NCI-H2227 (cell line): ENCODE data around the gene TMEM30A.
A peak's percentile ranks its signal among the peaks of the same experiment; 100 is the strongest.

Experiments
- DNase-seq: peaks from one replicate; lab custom pipeline; 2025; ENCODE audit not compliant: unreplicated experiment; lab: John Stamatoyannopoulos, UW

The TMEM30A gene

DNA sequence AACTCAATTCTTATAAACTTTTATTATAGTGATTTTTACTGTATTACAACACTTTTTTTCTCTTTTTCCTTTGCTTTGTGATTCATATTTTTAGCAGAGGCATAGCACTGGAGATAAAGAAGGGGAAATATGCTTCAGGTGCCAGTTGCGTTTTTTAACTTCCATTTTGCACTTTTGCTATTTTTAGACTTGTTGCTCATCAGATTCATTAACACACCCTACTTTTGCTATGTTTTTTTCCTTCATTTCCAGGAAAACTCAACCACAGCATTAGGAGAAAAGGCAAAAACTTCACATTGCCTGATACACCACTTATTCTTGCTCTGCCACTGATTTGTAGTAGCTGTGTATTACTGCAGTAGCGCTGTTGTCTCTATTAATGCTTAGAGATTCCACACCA, 8.0 kb upstream of the TMEM30A start:
- no peak for DNase-seq

DNA sequence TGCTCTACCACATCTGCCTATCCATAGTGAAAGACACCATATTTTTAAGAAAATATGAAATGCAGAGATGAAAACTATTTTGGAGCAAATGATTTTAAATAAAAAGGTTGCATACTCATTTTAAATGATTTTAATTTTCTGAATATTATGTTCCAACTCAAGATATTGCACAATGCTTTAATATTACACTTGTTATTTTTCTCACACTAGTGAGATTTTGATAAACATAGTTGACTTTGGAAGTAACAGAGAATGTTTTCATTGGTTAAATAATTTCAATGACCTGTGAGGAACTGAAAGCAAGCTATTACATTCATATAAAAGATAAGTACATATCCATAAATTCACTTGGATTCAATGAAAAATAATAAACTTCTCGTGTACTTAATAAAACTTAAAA, 7.2 kb upstream of the TMEM30A start:
- no peak for DNase-seq

DNA sequence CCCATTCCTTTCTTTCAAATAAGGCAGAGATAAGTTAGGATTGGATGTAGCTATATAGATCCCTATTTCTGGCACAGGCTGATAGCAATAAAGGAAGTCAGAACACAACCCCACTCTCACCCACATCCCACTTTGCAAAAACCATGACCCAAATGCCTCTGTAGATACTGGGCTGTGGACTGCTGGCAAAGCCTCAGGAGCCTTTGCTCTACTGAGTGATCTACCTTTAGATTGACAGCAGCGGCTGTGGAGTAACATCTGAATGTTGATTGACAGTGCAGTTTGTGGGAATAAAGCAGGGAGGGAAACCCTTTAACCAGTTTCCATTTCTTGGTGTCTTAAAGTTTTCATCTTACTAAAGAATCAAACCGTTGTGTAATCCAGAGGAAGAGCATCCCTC, 6.7 kb upstream of the TMEM30A start:
- no peak for DNase-seq

DNA sequence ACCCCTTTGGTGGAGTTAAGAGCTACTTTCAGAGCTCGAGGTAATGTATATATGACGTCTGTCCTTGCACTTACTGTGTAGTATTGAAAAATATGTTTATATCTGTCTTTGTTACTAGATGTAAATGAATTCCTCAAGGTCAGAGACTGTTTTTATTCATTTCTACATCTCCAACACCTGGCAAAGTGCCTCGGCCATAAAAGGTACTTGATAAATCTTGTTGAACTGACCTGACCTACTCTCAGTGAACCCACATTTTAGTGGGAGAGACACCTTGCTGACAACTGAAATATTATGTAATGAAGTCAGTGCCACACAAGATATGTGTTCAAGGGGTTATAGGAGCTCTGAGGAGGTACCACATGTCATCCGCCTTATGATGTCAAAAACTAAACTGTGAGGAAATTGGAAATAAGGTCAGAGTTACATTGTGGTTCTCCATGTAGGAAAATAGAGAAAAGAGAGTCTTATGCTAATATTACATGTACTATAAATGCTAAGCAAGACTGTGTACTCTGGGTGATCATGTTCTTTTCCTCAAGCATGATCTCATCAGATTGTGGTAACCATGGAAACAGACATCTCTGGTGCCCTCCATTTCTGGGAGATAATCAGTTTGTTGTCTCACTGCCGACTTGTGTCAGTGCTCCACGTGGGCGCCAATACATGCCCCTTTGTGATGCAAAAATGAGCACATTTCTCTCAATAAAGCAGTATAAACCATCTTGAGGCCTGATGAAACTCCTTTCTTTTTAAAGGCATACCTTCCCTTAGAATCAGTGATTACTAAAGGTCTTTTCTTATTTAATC, 5.7 kb upstream of the TMEM30A start:
- peak; percentile 61 for DNase-seq

DNA sequence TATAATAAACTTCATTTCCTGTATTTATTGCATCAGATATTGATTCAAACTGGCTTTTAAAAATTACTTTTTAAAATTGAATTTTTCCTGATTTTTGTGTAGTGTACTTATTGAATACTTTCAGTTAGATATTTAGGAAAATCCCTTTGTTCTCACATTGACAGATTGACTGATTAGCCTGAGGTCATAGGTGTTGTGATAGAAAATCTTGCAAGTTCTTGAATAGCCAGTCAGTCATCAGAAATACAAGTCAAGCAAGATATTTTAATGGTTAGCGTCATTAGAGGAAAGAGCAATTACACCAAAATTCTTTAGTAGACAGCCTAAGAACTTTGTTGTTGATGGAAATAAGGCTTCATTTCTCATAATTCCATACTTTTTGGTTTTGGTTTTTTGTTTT, 3.4 kb upstream of the TMEM30A start:
- no peak for DNase-seq

DNA sequence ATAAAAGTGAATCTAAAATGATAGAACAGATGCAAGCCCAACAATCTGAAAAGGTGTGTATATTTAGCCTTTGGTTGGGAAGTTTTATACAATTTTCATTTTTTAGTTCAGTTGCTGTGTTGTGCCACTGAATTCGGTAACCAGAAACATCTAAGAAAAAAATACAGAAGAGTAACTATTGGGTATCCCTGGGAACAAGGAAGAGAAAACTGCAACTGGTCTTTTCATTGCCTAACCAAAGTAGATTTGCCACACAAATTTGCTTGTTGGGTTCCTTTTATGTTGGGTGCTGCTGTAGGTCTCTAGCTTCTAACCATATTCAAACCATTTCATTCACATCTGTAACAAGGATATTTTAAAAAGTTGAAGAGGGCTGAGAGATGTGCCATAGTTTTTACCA, 2.8 kb upstream of the TMEM30A start:
- DNase-seq = no peak

DNA sequence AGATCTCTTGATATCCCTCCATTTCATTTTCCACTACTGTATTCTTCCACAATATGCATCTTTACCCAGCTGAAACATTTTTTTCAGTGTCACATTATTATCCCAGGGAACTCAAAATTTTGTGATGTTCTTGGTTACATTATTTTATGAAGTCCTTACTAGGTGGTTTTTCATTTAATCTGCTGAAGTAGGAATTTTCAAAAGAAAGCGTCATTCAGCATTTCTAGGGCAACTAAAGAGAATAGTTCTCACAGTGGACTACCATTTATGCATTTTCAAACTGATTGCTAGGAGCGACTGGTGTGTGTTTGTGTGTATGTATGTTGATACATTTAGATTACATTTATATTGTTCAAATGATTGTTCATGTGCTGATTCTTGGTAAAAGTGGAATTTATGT, 2.4 kb upstream of the TMEM30A start:
- DNase-seq = no peak

DNA sequence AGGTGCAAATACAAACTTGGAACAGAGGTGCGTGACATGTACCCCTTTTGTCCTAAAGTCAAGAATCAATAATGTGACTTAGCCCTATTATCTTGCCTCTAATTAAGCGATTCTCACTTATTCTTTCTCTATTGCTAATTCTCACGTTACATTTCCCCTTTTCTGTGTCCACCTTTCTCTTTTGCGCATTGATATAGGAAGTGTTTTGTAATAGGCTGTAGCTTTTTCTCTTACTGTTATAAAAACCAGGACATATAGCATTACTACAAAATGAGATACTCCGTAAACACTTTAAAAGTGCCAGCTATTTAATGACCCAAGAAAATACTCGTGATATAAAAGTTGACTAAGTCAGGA, 669 bp upstream of the TMEM30A start:
- no peak for DNase-seq

DNA sequence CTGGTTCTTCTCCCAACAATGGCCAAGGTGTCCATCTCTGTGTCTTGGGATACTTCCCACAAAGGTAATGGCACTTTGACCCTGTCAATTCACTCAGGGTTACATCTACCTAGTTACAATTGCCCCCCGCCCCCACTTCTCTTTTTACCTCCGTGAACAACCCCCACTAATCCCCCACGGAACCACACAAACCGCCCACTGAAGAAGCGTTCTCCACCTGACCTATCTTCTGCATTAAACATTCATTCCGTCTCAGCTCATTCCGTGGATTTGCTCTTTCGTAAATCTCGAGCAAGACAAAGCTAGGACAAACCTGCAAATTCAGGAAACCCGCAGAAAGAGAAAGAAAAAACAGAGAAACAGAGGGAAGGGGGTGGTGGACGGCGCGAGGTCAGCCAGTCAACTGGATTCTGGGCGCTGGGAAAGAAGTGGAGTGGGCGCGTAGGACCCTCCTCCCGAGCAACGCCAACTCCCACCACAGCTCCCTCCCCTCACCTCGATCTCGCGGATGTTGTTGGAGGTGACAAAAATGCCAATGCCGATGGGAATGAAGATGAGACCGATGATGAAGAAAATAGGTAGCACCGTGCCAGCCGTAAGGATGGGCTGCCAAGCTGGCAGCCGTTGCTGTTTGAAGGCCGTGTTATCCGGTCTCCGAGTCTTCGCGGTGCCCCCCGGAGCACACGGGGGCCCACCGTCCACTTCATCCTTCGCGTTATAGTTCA, 523 bp downstream of the TMEM30A start:
- peak; percentile 39 for DNase-seq

DNA sequence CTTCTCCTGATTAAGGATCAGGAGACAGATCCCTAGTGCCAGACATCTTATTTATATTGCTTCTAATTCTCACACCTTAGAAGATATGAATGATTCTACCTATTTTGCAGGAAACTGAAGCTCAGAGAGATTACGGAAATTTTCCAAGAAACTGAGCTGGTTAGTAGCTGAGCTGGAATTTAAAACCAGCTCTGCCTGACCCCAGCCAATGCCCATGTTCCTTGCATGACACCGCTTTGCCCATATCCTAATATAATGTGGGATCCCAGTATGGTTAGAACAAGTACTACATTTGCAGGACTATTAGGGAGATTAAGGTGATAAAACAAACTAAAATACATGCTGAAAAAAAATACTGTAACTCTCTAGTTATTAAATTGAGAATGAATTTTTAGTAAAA, 1.9 kb downstream of the TMEM30A start:
- no peak for DNase-seq

DNA sequence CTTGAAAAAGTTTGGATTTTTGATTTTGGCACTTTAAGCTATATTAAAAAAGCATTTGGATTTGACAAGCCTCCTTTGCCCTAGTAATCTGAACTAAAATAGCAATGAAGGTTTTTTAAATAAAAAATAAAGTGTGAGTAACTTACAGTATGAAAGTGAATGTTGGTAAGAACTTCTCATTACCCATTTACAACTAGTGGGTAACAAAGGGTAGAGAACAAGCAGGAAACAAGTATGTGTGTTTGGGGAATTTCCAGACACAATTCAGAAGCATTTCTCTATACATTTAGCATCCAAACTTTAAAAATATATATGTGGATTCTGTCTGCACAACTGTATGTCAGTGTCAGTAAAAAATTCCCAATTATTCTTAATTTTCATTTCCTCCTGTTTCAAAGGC, 2.9 kb downstream of the TMEM30A start:
- no peak for DNase-seq

DNA sequence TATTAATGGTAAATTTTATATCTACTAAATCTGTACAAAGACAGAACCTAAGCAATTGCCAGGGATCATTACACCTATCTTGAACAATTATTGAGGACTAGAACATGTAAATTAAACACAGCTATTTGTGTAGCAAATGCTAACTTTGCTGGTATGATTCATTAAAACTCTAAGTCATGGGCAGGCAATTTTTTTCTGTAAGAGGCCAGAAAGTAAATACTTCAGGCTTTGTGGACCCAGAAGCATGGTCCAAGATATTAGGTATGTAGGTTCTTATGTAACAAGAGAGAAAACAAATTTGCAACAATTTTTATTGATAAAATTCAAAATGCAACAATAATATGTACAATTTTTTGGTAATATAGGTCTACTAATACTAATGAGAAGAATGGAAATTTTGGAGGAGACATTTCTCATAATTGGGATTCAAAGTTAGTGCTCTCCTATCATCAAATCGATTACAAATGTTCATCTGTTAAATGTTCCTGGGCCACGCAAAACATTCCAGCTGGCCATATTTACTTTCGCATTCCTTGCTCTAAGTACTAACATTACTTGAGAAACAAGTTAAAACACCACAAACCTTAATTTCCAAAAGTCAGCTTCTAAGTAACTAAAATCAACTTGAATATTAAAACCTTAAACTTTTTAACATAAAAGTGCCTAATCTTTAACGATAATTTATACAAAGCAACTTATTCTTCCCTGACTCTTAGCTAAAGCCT, 4.3 kb downstream of the TMEM30A start:
- no peak for DNase-seq

DNA sequence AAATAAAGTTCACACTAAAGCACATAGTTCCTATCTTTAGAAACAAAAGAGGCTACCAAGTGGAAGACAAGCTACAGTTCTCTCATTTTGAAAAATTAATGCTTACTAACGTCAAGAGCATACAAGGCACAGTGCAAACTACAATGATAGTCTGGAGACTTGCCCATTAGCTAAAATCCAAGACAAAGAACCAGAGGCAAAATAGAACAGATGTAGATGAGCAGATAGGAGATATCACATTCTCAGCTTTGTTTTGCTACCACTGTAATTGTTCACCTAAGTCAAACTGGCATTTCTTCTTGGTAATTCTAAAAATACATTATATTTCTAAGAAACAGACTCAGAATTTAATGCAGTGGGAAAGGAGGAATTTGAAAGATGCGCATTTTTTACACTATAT, 5.2 kb downstream of the TMEM30A start:
- DNase-seq = no peak

DNA sequence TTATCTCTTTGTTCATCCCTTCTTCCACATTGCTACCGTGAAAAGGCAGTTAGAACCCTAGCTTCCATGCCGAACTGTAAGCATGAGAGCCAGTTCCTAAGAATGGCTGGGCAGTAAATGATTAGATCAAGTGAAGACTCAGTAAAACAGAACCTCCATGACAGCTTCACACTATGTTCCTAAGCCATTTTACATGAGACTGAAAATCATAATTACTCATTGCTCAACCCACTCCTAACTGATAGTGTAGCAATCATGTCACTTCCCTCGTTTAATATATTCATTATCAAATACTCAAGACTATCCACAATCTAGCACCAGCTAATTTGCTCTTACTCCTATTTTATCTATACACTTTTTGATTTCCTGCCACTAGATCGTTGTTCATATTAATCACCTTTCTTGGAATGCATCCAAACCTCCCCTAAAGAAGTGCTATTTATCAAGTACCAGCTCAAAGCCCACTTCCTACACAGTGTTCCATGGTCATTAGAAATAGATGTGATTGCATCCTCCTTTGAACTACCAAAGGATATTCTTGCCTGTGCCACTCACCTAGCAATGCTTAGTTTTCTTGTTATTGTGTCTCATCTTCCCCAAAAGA, 6.0 kb downstream of the TMEM30A start:
- no peak for DNase-seq

DNA sequence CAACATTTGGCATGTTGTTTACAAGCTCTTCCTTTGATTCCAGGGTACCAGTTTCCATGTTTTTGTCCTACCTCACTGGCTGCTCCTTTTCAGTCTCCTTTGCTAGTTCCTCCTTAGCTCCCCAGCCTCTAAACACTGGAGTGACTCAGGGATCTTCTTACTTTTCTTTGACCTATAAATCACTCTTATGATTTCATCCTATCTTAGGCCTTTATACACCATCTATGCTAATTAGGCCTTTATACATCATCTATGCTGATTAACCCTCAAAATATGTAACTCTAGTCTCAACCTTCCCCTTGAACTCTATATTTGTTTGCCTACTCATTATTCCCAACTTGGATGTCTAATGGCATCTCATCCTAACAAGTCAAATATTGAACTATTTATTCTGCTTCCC, 9.5 kb downstream of the TMEM30A start:
- no peak for DNase-seq

DNA sequence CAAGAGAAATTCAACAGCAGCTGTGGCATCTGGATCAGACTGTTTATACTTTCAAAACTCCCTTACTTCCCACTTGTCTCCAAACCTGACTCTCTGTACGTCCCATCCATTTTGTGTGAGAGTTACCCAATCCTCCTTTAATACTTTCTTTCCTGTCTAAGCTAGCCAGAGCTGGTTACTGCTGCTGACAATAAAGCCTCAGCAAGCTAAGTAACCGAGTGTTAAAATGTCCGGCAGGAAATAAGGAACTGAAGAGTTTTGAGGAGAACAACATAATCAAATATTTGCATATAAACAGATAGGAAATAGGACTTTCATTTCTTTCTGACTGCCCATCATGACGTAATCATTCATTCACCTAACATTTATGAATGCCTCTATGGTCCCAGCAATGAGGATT, 11.6 kb downstream of the TMEM30A start:
- DNase-seq = no peak

DNA sequence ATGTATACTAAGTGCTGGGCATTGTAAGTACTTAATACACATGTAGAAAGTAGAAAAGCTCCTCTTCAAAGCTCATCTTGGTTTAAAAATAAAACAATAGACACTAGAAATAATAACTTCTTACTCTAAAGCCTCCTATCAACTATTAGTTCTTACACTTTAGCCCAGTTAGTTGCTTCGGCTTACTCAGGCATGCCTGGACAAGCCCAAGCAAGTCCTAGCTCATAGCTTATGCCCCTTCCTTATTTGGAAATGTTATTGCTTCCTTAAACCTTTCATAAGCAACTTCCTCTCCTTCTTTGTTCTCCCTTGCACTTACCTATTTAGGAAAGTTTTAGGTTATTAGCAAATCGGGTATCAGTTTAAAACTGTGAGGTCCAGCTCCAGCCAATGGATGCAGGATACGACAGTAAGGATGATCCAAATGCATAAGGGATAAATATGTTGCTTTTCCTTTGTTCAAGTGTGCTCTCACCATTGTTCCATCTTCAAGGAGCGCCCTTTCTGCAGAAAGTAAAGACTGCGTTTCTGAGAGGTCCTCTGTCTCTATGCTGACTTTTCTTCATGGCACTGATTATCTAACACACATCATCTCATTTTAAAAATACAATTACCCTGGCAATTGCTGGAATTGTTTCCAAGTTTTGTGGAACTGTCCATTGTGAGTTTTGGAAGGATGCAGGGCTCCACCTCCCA, 12.3 kb downstream of the TMEM30A start:
- no peak for DNase-seq

DNA sequence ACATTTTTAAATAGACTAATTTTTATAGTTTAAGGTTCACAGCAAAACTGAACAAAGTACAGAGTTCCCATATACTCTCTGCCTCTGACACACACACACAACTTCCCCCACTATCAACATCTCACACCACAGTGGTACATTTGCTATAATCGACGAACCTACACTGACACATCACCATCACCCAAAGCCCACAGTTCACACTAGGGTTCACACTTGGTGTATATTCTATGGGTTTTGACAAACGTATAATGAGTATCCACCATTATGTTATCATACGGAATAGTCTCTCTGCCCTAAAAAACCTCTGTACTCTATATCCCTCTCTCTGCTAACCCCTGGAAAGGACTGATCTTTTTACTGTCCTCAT, 15.6 kb downstream of the TMEM30A start:
- no peak for DNase-seq

DNA sequence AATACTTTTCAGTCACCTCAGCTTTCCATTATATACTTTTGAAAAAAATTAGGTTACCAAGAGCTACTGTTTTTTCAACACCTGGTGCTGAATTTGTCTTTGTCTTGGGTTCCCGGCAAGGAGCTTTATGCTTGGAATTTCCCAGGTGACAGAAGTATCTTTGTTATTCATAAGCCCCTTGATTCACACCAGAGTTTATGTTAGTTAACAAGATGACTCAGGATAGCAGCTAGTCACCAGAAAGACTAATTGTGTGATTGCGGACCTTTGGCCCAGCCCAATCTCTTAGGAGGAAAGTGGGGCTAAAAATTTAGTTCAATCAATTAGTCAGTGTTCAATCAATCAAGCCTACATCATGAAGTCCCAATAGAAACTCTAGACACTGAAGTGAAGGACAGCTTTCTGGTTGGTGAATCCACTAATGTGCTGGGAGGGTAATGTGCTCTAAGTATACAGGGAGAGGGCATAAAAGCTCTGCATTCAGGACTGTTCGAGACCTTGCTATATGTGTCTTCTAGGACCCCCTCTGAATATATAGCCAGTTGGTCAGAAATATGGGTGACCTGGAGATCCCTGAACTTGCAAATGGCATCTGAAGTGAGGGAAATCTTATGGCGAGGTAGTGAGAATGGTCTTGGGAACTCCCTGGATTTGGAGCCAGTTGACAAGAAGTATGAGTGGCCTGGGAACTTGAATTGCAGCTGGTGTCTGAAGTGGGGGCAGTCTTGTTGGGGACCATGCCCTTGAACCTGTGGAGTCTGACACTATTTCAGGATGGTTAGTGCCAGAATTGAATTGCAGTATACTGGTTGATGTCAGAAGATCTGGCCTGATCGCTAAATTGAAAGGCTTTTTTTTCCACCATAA, 16.2 kb downstream of the TMEM30A start:
- no peak for DNase-seq

DNA sequence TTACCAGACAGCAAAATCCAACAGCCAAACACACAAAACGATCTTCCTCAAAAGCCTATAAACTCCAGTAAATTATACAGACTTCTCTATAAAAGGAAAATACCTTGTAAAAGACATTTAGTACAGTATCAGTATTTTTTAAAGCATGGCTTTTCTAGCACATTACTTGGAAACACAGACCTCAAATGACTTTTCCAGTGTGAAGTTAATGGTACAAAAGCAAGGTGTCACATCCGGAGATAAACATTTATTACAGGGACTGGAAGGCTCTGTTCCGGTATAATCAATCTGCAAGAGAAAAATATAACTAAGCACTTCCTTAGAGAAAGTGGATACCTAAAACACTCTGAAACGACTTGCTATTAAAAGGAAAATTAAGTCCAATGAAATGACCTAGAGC, 17.1 kb downstream of the TMEM30A start:
- no peak for DNase-seq
